ENCODE data around the gene GAL3ST1. TPM values are rescaled to one million over a fixed set of nuclear protein-coding genes. Genes with fewer than 3 reads are reported as not detected.

GAL3ST1 gene
- total and polyA plus RNA-seq, 2 of the 8 experiments (the other 6 are each of a cell fraction or from before 2014, with no cell fraction given): 11.0 to 32.5 TPM

DNA sequence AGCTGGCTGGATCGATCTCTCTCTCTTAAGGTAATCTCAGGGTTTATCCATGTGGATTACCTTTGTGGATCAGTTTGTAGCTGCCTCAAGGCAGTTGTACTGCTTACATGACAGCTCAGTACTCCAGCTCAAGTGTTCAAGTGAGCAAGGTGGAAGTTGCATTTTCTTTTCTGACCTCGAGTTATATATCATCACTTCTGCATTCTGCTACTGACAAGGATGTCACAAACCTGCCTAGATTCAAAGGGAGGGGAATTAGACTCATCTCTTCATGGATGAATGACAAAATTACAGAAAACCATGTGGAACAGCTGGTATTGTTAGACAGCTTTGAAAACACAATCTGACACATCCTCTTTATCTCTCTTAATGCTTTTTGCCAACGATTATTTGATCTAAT lies 26.5 kb upstream of the GAL3ST1 start:
- Histone ChIP-seq H2BK20ac (ENCODE audit: low read length) (no peak overlapping the region), H3K56ac (replicated peaks; ENCODE audit: insufficient read length, low read depth, low read length) (no peak overlapping the region), H2BK15ac (ENCODE audit: low read length) (no peak overlapping the region), H3K4me2 (ENCODE audit: insufficient read depth in 1 of 2, low read depth in 2 of 2, low read length in 2 of 2) (no peak overlapping the region), H4K5ac (ENCODE audit: insufficient read length, low read depth, low read length) (no peak overlapping the region), H3K4me3 (ENCODE audit: extremely low read depth in 1 of 4, insufficient read depth in 2 of 4, low read depth in 3 of 4, low read length in 4 of 4) (no peak overlapping the region), H4K91ac (replicated peaks; ENCODE audit: insufficient read length, low read length) (no peak overlapping the region), H2BK12ac (ENCODE audit: low read depth, low read length) (no peak overlapping the region), H3K4ac (replicated peaks; ENCODE audit: insufficient read length, low read depth, low read length) (no peak overlapping the region), H3K9me3 (ENCODE audit: insufficient read depth in 2 of 2, low read depth in 1 of 2, low read length in 1 of 2) (no peaks in the 10 kb centered on the region), H2BK5ac (ENCODE audit: low read depth, low read length) (no peak overlapping the region), H2BK120ac (replicated peaks; ENCODE audit: low read depth, low read length) (no peak overlapping the region), H3K14ac (ENCODE audit: insufficient read length) (no peak overlapping the region), H3K23ac (ENCODE audit: insufficient read length) (no peak overlapping the region), H3K4me1 (replicated peaks in 1 of 4; ENCODE audit: control insufficient read depth in 3 of 4, insufficient read depth in 4 of 4, low read length in 3 of 4) (peaks cover 3 to 9% (median 5%) of the 10 kb centered on the region in 4 experiments; a peak in 6 of 7 replicates), H4K20me1 (replicated peaks in 1 of 2; ENCODE audit: control insufficient read depth in 1 of 2, insufficient read depth in 2 of 2, low read length in 2 of 2) (peaks cover 0 to 2% of the 10 kb centered on the region in 2 experiments), H3K79me1 (ENCODE audit: low read depth, low read length) (no peaks in the 10 kb centered on the region), H2AK5ac (ENCODE audit: low read depth, low read length) (no peak overlapping the region), H3K27me3 (replicated peaks in 1 of 4; ENCODE audit: control insufficient read depth in 3 of 4, extremely low read depth in 1 of 4, insufficient read depth in 3 of 4, low read length in 3 of 4) (no peaks in the 10 kb centered on the region), H2AFZ (ENCODE audit: low read length) (no peak overlapping the region), H3K27ac (ENCODE audit: low read depth, low read length) (no peak overlapping the region), H4K8ac (ENCODE audit: extremely low read depth, insufficient read depth, low read length) (no peak overlapping the region), H3K36me3 (ENCODE audit: control insufficient read depth in 2 of 4, insufficient read depth in 4 of 4, low read length in 3 of 4) (no peaks in the 10 kb centered on the region), H3K79me2 (ENCODE audit: control insufficient read depth in 1 of 2, insufficient read depth in 2 of 2, low read length in 2 of 2) (no peaks in the 10 kb centered on the region), H3K9ac (replicated peaks in 1 of 4; ENCODE audit: extremely low read depth in 1 of 4, low read depth in 3 of 4, low read length in 3 of 4) (no peak overlapping the region), H3K18ac (ENCODE audit: extremely low read depth, low read length) (no peak overlapping the region), H3K23me2 (ENCODE audit: low read depth, low read length) (no peaks in the 10 kb centered on the region)
- CTCF ChIA-PET (ENCODE audit: partially characterized antibody): interaction anchor here (0.6 to 5.8 kb wide), 13 partner anchors 8 to 259 kb away, joined by 3 to 40 read pairs (median 5); partner anchors contain the start of gene PES1
- TF ChIP-seq FOSL1 (IDR thresholded peaks at IDR 0.05; ENCODE audit: insufficient read depth, low read depth, low read length) (no peak), SP1 (IDR thresholded peaks at IDR 0.05; ENCODE audit: low read depth, low read length) (no peak), CREB1 (IDR thresholded peaks at IDR 0.05) (no peak), BCL11A (IDR thresholded peaks at IDR 0.05; ENCODE audit: low read depth in 2 of 2, low read length in 2 of 2) (no peak), ZNF274 (IDR thresholded peaks at IDR 0.05; ENCODE audit: borderline replicate concordance, extremely low read depth, low read length) (no peak), SUZ12 (IDR thresholded peaks at IDR 0.05; ENCODE audit: low read length) (no peak), SIN3A (conservative IDR thresholded peaks at IDR 0.05 in 1 of 2, IDR thresholded peaks at IDR 0.05 in 1 of 2; ENCODE audit: low read depth in 1 of 2, low read length in 2 of 2) (no peak)
- POLR2A ChIA-PET (ENCODE audit: partially characterized antibody): interaction anchor here (0.6 to 3.6 kb wide), 2 partner anchors 10 to 223 kb away, joined by 7 to 16 read pairs; partner anchors contain the start of gene PES1
- FAIRE-seq (no peak), DNase-seq (ENCODE audit: low read depth in 1 of 2, low spot score in 2 of 2) (no peak)
- 77% methylated on average over 3 of the region's 3 CpGs; no CpG with 5 or more reads in 1 of the 2 experiments for WGBS, 2 experiments (ENCODE audit: extremely low coverage in 1 of 2, insufficient coverage in 1 of 2, insufficient read length in 1 of 2, insufficient replicate concordance in 2 of 2, low coverage in 1 of 2, low lambda C conversion rate in 2 of 2, missing lambda C conversion rate in 1 of 2)

All from H1 (cell line).